GM06990 (cell line): ENCODE measurements around the gene GABRB2.
"Not testable (repeated sequence)": the region's sequence is repeated elsewhere in the genome, so short reads cannot be mapped to it uniquely, and the experiment has no call there.

ENCODE experiments used
- DNase-seq: peaks from one replicate; pipeline ENCODE4 v3.0.0-alpha.2; 2011; ENCODE audit not compliant: insufficient read length; ENCODE audit errors: extremely low read depth
- H3K27me3 ChIP-seq: replicated peaks from 2 replicates; pipeline ENCODE4 v1.6.0; 2011; ENCODE audit warnings: low read length; ENCODE audit not compliant: control insufficient read depth, insufficient read depth
- H3K36me3 ChIP-seq: 2 replicates; pipeline ENCODE4 v1.5.1; 2011; ENCODE audit warnings: low read length; ENCODE audit not compliant: control insufficient read depth, insufficient read depth
- H3K4me3 ChIP-seq: replicated peaks from 2 replicates; pipeline ENCODE4 v1.5.1; 2011; ENCODE audit warnings: low read depth, mild to moderate bottlenecking, control low read depth, low read length
- TF ChIP-seq, protein P1 (sequence below): IDR thresholded peaks from 2 replicates; pipeline ENCODE4 v1.5.1; 2011; ENCODE audit warnings: low read length, control low read depth, mild to moderate bottlenecking, inconsistent platforms; ENCODE audit not compliant: insufficient read depth, poor library complexity, severe bottlenecking

GABRB2 gene

DNA sequence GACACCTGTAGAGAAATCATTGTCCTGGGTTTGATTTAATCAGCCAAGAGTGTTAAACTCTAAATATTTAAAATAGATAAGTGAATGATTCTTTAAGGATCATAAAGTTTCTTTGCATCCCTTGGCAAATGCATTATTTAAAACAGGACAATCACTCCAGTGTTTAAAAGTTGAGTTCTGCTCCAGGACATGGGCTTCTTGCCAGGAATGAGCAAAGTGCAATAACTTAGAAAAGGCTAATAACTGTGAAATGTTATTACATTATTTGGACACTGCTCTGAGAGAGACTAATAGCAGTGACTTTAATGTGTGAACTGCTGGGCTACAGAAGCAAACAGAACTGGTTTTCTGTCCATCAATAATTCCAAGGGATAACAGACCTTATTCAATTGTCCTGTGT, 283.3 kb downstream of the GABRB2 start:
- Histone ChIP-seq H3K27me3 (no peaks in the 10 kb centered on the region), H3K36me3 (no peaks in the 10 kb centered on the region), H3K4me3 (no peak overlapping the region)
- TF ChIP-seq, protein P1, sequence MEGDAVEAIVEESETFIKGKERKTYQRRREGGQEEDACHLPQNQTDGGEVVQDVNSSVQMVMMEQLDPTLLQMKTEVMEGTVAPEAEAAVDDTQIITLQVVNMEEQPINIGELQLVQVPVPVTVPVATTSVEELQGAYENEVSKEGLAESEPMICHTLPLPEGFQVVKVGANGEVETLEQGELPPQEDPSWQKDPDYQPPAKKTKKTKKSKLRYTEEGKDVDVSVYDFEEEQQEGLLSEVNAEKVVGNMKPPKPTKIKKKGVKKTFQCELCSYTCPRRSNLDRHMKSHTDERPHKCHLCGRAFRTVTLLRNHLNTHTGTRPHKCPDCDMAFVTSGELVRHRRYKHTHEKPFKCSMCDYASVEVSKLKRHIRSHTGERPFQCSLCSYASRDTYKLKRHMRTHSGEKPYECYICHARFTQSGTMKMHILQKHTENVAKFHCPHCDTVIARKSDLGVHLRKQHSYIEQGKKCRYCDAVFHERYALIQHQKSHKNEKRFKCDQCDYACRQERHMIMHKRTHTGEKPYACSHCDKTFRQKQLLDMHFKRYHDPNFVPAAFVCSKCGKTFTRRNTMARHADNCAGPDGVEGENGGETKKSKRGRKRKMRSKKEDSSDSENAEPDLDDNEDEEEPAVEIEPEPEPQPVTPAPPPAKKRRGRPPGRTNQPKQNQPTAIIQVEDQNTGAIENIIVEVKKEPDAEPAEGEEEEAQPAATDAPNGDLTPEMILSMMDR = no peak
- DNase-seq = no peak

DNA sequence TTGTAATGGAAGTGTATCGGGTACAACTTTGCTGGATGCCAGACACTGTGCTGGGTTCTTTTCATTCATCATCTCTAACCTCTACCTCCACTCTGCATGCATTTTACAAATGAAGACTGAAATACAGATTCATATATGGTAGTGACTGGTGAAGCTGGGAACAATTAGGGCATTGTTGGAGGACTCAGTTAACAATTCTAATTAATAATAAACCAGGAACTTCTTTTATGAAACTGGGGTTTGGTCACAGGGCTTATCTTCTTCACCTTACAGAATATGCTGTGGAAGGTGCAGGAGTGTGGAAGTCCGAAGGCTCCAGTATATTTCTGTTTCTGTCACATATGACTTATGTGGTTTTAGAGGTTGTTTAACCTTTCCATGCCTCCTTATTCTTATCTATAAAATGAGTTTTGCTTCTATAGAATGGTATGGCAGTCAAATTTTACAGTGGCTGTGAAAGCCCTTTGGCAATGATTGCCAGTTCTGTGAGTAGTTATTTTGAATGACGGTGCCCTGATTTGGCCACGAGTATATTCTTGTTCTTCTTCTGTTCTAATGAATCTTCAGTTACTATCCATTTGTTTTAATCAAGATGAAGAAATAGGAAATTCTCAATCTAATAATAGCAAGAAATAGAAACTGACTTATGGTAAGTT, 284.7 kb downstream of the GABRB2 start:
- H3K4me3 ChIP-seq = no peak overlapping the region
- no peaks in the 10 kb centered on the region for H3K27me3 ChIP-seq
- H3K36me3 ChIP-seq = no peaks in the 10 kb centered on the region
- DNase-seq = no peak
- TF ChIP-seq, protein P1 = no peak

DNA sequence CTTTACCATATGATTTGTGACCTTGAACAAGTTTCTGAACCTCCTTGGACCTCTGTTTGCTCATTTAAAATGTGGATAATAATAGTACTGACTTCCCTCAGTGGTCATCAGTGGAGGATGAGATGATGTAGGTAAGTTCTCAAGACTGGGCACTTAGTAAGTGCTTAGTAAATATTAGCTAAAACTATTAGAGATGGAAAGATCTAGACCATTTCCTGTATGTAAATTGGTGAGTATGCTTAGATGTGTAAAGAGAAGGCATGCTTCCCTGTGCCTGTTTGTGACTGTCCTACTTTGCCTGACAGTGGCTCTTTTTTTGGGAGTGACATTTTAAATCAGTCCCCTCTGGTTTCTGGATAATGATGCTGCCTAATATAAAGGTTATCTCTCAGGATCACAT, 288.1 kb downstream of the GABRB2 start:
- Histone ChIP-seq H3K27me3 (no peaks in the 10 kb centered on the region), H3K36me3 (no peaks in the 10 kb centered on the region), H3K4me3 (no peak overlapping the region)
- DNase-seq = no peak
- TF ChIP-seq, protein P1 = no peak

DNA sequence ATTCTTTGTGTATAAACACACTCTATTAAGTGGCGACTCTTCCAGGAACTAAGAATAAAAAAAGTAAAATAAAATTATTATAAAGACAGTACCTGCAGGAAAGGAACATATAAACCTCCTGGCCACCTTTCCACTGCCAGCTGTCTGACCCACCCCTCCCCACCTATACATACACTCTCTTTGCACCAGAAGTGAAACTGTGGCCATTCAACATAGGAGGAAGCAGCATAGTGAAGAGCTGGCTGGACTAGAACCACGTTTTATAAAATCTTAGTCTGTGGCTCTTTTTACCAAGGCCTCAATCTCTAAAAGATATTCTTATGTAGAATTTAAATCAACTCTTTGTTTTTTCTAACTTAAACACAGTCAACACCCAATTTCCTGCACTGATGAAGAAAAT, 289.6 kb downstream of the GABRB2 start:
- Histone ChIP-seq H3K36me3 (no peaks in the 10 kb centered on the region), H3K27me3 (no peaks in the 10 kb centered on the region), H3K4me3 (no peak overlapping the region)
- TF ChIP-seq, protein P1 = no peak
- DNase-seq = no peak

DNA sequence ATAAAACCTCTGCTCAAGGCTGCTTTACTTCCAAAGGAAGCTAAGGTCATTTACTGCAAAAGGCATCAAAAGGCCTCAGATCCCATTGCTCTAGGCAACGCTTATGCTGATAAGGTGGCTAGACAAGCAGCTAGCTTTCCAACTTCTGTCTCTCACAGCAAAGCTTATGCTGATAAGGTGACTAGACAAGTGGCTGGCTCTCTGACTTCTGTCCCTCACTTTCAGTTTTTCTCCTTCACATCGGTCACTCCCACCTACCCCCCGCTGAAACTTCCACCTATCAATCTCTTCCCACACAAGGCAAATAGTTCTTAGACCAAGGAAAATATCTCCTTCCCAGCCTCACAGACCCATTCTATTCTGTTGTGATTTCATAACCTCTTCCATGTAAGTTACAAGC, 293.6 kb downstream of the GABRB2 start:
- H3K27me3 ChIP-seq, H3K4me3 ChIP-seq, H3K36me3 ChIP-seq, DNase-seq: not testable (repeated sequence)

DNA sequence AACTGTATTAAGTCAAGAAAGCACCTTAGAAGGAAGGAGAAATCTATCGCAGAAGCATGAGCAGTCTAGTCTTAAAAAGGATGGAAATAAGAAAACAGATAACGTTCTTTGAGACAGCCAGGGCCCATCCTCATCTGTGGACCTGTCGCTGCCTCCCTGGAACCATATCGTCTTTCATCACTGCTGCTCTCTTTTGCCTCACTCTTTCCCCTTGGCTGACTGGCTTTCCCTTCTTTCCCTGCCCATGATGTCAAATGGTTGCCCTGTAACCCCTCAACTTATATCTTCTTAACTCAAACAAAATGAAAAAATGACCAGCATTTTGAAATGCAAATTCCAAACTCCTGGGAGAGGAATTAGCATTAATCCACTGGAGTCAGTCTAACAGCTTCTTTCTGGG, 299.8 kb downstream of the GABRB2 start:
- TF ChIP-seq, protein P1 = no peak
- DNase-seq = no peak
- no peak overlapping the region for H3K4me3 ChIP-seq
- H3K36me3 ChIP-seq = no peaks in the 10 kb centered on the region
- no peaks in the 10 kb centered on the region for H3K27me3 ChIP-seq

DNA sequence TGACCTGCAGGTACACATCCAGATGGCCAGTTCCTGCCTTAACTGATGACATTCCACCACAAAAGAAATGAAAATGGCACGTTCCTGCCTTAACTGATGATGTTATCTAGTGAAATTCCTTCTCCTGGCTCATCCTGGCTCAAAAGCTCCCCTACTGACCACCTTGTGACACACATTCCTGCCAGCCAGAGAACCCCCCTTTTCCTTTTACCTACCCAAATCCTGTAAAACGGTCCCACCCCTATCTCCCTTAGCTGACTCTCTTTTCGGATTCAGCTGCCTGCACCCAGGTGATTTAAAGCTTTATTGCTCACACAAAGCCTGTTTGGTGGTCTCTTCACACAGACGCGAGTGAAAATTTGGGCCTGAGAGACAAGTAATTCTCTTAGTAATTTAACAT, 300.7 kb downstream of the GABRB2 start:
- not testable (repeated sequence) for H3K4me3 ChIP-seq, DNase-seq, H3K36me3 ChIP-seq, H3K27me3 ChIP-seq
